ENCODE results near the gene CDKN2B. TPM values are rescaled to one million over a fixed set of nuclear protein-coding genes. Genes with fewer than 3 reads are reported as not detected.

The CDKN2B gene
- total RNA-seq, 1 donor from 2014 or later = 252 TPM

GRCh38 chr9:21984101-21984500 is 25.0 kb downstream of the CDKN2B start:
- DNase-seq (ENCODE audit: low spot score) = no peak
- Mint-ChIP-seq H3K4me3 (ENCODE audit: unreplicated experiment) (no peak overlapping the region), H3K27me3 (ENCODE audit: low read depth) (peaks cover 53% of the 10 kb centered on the region), H3K4me1 (ENCODE audit: low read depth) (peaks cover 14% of the 10 kb centered on the region), H3K9me3 (ENCODE audit: low read depth) (no peaks in the 10 kb centered on the region), H3K27ac (ENCODE audit: unreplicated experiment) (no peak overlapping the region), H3K36me3 (ENCODE audit: low read depth) (peaks cover 11% of the 10 kb centered on the region)
- TF ChIP-seq CTCF (IDR thresholded peaks at IDR 0.05) = no peak

DNA sequence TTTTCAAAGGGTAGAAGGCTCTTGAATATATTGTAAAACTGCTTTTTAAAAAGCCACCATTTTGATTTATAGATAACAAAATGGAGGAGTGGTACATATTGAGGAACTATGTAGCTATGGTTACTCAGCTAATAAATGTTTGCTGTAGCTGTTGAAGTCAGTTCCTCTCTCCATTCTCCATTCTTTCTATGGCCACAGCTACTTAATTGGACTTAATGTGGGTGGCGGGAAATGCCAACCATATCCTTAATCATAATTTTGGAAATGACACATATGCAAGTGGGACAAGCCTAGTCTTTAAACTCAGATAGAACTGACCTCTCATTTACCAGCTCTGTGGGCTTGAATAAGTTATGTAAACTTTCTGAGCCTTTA is 25.6 kb downstream of the CDKN2B start:
- peaks cover 54% of the 10 kb centered on the region for H3K27me3 Mint-ChIP-seq (ENCODE audit: low read depth)
- peaks cover 14% of the 10 kb centered on the region for H3K4me1 Mint-ChIP-seq (ENCODE audit: low read depth)
- H3K36me3 Mint-ChIP-seq (ENCODE audit: low read depth) = peaks cover 11% of the 10 kb centered on the region
- DNase-seq (ENCODE audit: low spot score) = no peak
- no peak for TF ChIP-seq CTCF (IDR thresholded peaks at IDR 0.05)
- H3K4me3 Mint-ChIP-seq (ENCODE audit: unreplicated experiment) = no peak overlapping the region
- H3K27ac Mint-ChIP-seq (ENCODE audit: unreplicated experiment) = no peak overlapping the region
- no peaks in the 10 kb centered on the region for H3K9me3 Mint-ChIP-seq (ENCODE audit: low read depth)

DNA sequence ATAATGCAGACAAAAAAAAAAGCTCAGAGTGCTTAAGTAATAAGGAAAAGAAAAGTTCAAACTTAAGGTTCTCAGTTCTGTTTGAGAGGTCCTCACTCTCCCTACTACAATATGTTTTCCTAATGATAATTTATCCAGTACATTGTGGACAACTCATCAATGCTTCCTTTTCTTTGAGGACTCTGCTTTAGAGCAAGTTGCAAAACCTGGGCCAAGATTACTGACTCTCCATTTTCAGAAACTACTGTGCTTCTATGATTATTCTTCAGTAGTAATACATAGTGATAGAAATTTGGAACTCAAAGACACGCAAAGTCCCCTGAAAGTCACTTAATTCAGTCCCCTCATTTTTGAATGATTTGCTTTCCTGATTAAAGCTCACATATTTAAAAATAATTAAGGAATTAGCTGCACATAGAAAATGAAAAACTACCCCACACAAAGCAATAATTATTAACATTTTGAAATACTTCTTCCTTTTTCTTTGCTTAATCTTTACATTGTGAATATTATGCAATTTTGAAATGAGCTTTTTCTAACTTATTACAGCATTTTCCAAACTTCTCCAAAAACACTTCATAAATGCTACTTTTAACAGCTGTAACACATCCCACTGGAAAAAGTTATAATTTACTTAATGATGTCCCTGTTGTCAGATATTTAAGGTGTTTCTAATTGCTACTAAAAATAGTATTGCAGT is 26.1 kb downstream of the CDKN2B start:
- Mint-ChIP-seq H3K4me1 (ENCODE audit: low read depth) (peaks cover 14% of the 10 kb centered on the region), H3K36me3 (ENCODE audit: low read depth) (peaks cover 9% of the 10 kb centered on the region), H3K4me3 (ENCODE audit: unreplicated experiment) (no peak overlapping the region), H3K27ac (ENCODE audit: unreplicated experiment) (no peak overlapping the region), H3K9me3 (ENCODE audit: low read depth) (no peaks in the 10 kb centered on the region), H3K27me3 (ENCODE audit: low read depth) (peaks cover 52% of the 10 kb centered on the region)
- DNase-seq (ENCODE audit: low spot score) = no peak
- TF ChIP-seq CTCF (IDR thresholded peaks at IDR 0.05) = no peak

DNA sequence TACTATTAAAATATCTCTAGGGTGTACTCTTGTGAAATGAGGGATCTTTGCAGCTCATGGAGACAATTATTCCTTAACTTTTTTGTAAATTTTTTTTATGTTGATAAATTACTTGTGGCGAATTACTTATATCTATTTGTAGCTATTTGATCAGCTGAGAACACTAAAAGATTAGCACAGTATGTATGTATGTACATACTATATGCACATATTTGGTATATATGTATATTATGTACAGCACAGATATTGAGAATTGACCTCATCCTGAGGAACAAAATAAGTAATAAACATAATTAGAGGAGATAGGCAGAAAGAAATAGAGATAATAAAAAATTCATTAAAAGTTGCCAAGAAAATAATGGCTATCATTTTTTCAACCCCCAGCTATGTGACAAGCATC is 26.7 kb downstream of the CDKN2B start:
- H3K27me3 Mint-ChIP-seq (ENCODE audit: low read depth) = peaks cover 57% of the 10 kb centered on the region
- H3K9me3 Mint-ChIP-seq (ENCODE audit: low read depth) = no peaks in the 10 kb centered on the region
- H3K36me3 Mint-ChIP-seq (ENCODE audit: low read depth) = peaks cover 9% of the 10 kb centered on the region
- DNase-seq (ENCODE audit: low spot score) = no peak
- no peak overlapping the region for H3K27ac Mint-ChIP-seq (ENCODE audit: unreplicated experiment)
- no peak for TF ChIP-seq CTCF (IDR thresholded peaks at IDR 0.05)
- H3K4me1 Mint-ChIP-seq (ENCODE audit: low read depth) = peaks cover 10% of the 10 kb centered on the region
- no peak overlapping the region for H3K4me3 Mint-ChIP-seq (ENCODE audit: unreplicated experiment)

- no peak overlapping the region for H3K4me3 Mint-ChIP-seq (ENCODE audit: unreplicated experiment)
- no peak for DNase-seq (ENCODE audit: low spot score)
- H3K27ac Mint-ChIP-seq (ENCODE audit: unreplicated experiment) = no peak overlapping the region
- no peak for TF ChIP-seq CTCF (IDR thresholded peaks at IDR 0.05)
- peaks cover 6% of the 10 kb centered on the region for H3K36me3 Mint-ChIP-seq (ENCODE audit: low read depth)
- no peaks in the 10 kb centered on the region for H3K9me3 Mint-ChIP-seq (ENCODE audit: low read depth)
- peaks cover 17% of the 10 kb centered on the region for H3K4me1 Mint-ChIP-seq (ENCODE audit: low read depth)
- H3K27me3 Mint-ChIP-seq (ENCODE audit: low read depth) = peaks cover 76% of the 10 kb centered on the region
Observed at GRCh38 chr9:21976334-21976875, 32.7 kb downstream of the CDKN2B start.
